ENCODE measurements around the gene TLR8.

Gene TLR8

GRCh38 chrX:12956704-12957534 lies 50.5 kb downstream of the TLR8 start:
- peaks cover 19% of the 10 kb centered on the region for H3F3A ChIP-seq (ENCODE audit: insufficient read depth, low read length)
- H3K9ac ChIP-seq (ENCODE audit: low read length), result peak overlapping the region; percentile 66

GRCh38 chrX:12958059-12958458 lies 51.6 kb downstream of the TLR8 start:
- no peaks in the 10 kb centered on the region for H3K79me2 ChIP-seq (ENCODE audit: low read length)
- H3K4me1 ChIP-seq (ENCODE audit: low read length), result peaks cover 51% of the 10 kb centered on the region
- H3K27ac ChIP-seq (ENCODE audit: low read length), result peak overlapping the region; percentile 93; the same call in 1 of the 2 replicates
- H3K27me3 ChIP-seq (replicated peaks; ENCODE audit: insufficient read depth, low read length), result no peaks in the 10 kb centered on the region
- no peaks in the 10 kb centered on the region for H3K36me3 ChIP-seq (replicated peaks; ENCODE audit: insufficient read depth, low read length)
- H2AFZ ChIP-seq (ENCODE audit: low read length), result no peak overlapping the region
- no peaks in the 10 kb centered on the region for H3K9me2 ChIP-seq (replicated peaks; ENCODE audit: insufficient read depth, low read length)
- H3K4me3 ChIP-seq (ENCODE audit: low read length), result no peak overlapping the region
- peak overlapping the region; percentile 88; the same call in 1 of the 2 replicates for H3K4me2 ChIP-seq (ENCODE audit: low read depth, low read length)
- no peak overlapping the region for H3K9ac ChIP-seq (ENCODE audit: low read length)
- H4K20me1 ChIP-seq (ENCODE audit: insufficient read depth, low read length), result no peaks in the 10 kb centered on the region
- H3F3A ChIP-seq (ENCODE audit: insufficient read depth, low read length), result peaks cover 19% of the 10 kb centered on the region
- DNase-seq, result no peak
- H3K9me3 ChIP-seq (replicated peaks; ENCODE audit: insufficient read depth, low read length), result no peaks in the 10 kb centered on the region
- TF ChIP-seq EZH2phosphoT487 (IDR thresholded peaks at IDR 0.05; ENCODE audit: low read length) (no peak), EZH2 (optimal IDR thresholded peaks at IDR 0.05; ENCODE audit: low read depth, low read length) (no peak)
- TF ChIP-seq, protein P1, sequence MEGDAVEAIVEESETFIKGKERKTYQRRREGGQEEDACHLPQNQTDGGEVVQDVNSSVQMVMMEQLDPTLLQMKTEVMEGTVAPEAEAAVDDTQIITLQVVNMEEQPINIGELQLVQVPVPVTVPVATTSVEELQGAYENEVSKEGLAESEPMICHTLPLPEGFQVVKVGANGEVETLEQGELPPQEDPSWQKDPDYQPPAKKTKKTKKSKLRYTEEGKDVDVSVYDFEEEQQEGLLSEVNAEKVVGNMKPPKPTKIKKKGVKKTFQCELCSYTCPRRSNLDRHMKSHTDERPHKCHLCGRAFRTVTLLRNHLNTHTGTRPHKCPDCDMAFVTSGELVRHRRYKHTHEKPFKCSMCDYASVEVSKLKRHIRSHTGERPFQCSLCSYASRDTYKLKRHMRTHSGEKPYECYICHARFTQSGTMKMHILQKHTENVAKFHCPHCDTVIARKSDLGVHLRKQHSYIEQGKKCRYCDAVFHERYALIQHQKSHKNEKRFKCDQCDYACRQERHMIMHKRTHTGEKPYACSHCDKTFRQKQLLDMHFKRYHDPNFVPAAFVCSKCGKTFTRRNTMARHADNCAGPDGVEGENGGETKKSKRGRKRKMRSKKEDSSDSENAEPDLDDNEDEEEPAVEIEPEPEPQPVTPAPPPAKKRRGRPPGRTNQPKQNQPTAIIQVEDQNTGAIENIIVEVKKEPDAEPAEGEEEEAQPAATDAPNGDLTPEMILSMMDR (IDR thresholded peaks at IDR 0.05; ENCODE audit: low read length), result no peak

More at GRCh38 chrX:12956704-12957534, 50.5 kb downstream of the TLR8 start:
- H2AFZ ChIP-seq (ENCODE audit: low read length), result peak overlapping the region; percentile 36; the same call in 1 of the 2 replicates
- no peaks in the 10 kb centered on the region for H4K20me1 ChIP-seq (ENCODE audit: insufficient read depth, low read length)
- peak overlapping the region; percentile 93 for H3K27ac ChIP-seq (ENCODE audit: low read length)
- H3K4me3 ChIP-seq (ENCODE audit: low read length), result peak overlapping the region; percentile 16; the same call in 1 of the 2 replicates
- no peaks in the 10 kb centered on the region for H3K27me3 ChIP-seq (replicated peaks; ENCODE audit: insufficient read depth, low read length)
- TF ChIP-seq EZH2phosphoT487 (IDR thresholded peaks at IDR 0.05; ENCODE audit: low read length) (no peak), EZH2 (optimal IDR thresholded peaks at IDR 0.05; ENCODE audit: low read depth, low read length) (no peak)
- TF ChIP-seq, protein P1 (IDR thresholded peaks at IDR 0.05; ENCODE audit: low read length), result no peak
- H3K79me2 ChIP-seq (ENCODE audit: low read length), result no peaks in the 10 kb centered on the region
- H3K9me2 ChIP-seq (replicated peaks; ENCODE audit: insufficient read depth, low read length), result no peaks in the 10 kb centered on the region
- H3K36me3 ChIP-seq (replicated peaks; ENCODE audit: insufficient read depth, low read length), result no peaks in the 10 kb centered on the region
- peak overlapping the region; percentile 88 for H3K4me2 ChIP-seq (ENCODE audit: low read depth, low read length)
- H3K9me3 ChIP-seq (replicated peaks; ENCODE audit: insufficient read depth, low read length), result no peaks in the 10 kb centered on the region
- peak; percentile 88 for DNase-seq
- peaks cover 48% of the 10 kb centered on the region for H3K4me1 ChIP-seq (ENCODE audit: low read length)

GRCh38 chrX:12958461-12958860 lies 52.0 kb downstream of the TLR8 start:
- H3K9ac ChIP-seq (ENCODE audit: low read length), result no peak overlapping the region
- H3K4me3 ChIP-seq (ENCODE audit: low read length), result no peak overlapping the region
- H4K20me1 ChIP-seq (ENCODE audit: insufficient read depth, low read length), result no peaks in the 10 kb centered on the region
- H3K9me3 ChIP-seq (replicated peaks; ENCODE audit: insufficient read depth, low read length), result no peaks in the 10 kb centered on the region
- H3K4me2 ChIP-seq (ENCODE audit: low read depth, low read length), result no peak overlapping the region
- no peaks in the 10 kb centered on the region for H3K9me2 ChIP-seq (replicated peaks; ENCODE audit: insufficient read depth, low read length)
- H3K27ac ChIP-seq (ENCODE audit: low read length), result no peak overlapping the region
- no peak for DNase-seq
- no peaks in the 10 kb centered on the region for H3K36me3 ChIP-seq (replicated peaks; ENCODE audit: insufficient read depth, low read length)
- H3F3A ChIP-seq (ENCODE audit: insufficient read depth, low read length), result peaks cover 19% of the 10 kb centered on the region
- H3K4me1 ChIP-seq (ENCODE audit: low read length), result peaks cover 51% of the 10 kb centered on the region
- TF ChIP-seq EZH2 (optimal IDR thresholded peaks at IDR 0.05; ENCODE audit: low read depth, low read length) (no peak), EZH2phosphoT487 (IDR thresholded peaks at IDR 0.05; ENCODE audit: low read length) (no peak)
- TF ChIP-seq, protein P1 (IDR thresholded peaks at IDR 0.05; ENCODE audit: low read length), result no peak
- H3K27me3 ChIP-seq (replicated peaks; ENCODE audit: insufficient read depth, low read length), result no peaks in the 10 kb centered on the region
- H2AFZ ChIP-seq (ENCODE audit: low read length), result no peak overlapping the region
- H3K79me2 ChIP-seq (ENCODE audit: low read length), result no peaks in the 10 kb centered on the region
